Stimulated activated CD4-positive, alpha-beta T cell treated with anti-CD3 and anti-CD28 coated beads, Interleukin-12 subunit alpha, Interleukin-12 subunit beta, amount 100 ng/mL, for 4 hours (primary cell): Measurements from ENCODE around the gene PPP6R3.

ENCODE experiments used
- DNase-seq: peaks from one replicate; pipeline ENCODE4 v3.0.0-alpha.2; 2020

Gene PPP6R3

DNA sequence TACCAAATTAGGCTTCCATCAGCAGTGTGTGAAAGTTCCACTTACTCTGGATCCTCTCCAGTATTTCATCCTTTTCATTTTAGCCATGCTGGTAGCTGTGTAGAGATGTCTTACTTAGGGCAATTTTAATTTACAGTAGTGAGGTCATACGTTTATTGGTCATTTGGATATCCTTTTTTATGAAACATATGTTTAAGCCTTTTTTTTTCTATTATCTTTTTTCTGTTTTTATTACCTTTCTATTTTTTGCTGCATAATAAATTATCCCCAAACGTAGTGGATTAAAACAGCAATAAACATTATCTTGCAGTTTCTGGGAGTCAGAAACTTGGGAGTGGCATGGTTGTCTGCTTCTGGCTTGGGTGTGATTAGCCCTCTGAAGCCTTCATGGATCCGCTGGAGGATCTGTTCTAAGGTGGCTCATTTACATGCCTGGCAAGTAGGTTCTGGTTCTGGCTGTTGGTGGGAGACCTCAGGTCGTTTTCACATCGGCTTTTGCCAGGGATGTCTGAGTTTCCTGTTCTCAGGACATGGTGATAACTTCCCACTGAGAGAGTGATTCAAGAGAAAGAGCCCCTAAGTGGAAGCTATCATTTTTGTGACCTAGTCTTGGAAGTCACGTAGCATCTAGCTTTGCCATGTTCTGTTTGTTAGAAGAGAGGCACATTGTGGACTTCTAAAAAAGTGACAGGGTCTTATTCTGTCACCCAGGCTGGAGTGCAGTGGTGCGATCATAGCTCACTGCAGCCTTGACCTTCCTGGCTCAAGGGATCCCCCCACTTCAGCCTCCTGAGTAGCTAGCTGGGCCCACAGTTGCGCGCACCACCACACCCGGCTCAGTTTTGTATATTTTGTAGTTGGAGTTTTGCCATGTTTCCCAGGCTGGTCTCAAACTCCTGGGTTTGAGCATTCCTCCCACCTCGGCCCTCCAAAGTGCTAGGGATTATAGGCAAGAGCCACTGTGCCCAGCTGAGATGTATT lies 38.6 kb downstream of the PPP6R3 start:
- no peak for DNase-seq

DNA sequence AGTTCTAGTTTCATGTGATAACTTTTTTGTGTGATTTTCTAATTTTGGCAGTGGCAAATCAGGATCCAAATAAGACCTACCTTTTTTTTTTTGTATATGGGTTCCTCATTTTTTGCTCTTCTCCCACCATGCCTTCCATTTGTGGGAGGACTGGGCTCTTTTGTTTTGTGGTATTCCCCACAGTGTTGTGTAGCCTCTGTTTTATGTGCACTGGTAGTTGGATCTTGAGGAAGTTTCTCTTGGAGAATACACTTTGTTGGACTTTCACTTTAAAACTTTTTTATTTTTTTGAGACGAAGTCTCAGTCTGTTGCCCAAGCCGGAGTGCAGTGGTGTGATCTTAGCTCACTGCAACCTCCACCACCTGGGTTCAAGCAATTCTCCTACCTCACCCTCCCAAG lies 39.7 kb downstream of the PPP6R3 start:
- DNase-seq = no peak

DNA sequence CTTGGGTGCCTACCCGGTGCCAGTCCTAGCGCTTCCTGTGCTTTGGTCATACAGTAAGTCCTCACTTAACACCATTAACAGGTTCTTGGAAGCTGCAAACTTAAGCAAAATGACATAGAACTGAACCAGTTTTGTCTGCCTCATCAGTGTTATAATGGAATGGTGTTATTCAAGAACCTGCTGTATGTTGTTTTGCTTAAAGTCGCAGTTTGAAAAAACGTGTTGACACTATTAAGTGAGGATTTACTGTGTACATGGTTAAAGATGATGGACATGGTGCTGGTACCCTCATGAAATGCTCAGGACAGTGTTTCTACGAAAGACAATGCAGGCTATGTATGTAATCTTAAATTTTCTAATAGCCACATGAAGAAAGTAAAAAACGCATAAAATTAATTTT lies 41.3 kb downstream of the PPP6R3 start:
- no peak for DNase-seq

DNA sequence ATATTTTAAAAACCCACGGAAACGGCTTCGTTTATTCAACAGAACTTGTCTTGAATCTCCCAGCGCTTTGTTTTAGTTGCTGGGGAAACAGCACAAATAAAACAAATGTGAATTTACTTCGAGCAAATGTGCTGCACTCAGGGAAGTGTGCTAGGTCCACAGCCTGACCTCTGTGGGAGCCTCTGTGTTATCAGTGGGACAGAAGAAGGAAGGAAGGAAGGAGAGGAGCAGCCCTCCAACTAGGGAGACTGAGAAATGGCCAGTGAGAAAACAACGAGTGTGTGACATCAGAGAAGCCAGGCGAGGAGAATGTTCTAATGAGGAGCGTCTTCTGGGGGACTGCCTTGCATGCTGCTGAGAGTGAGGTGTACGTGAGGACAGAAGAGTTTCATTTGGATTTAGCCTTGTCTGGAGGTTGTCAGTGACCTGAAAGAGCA lies 42.7 kb downstream of the PPP6R3 start:
- DNase-seq = no peak

DNA sequence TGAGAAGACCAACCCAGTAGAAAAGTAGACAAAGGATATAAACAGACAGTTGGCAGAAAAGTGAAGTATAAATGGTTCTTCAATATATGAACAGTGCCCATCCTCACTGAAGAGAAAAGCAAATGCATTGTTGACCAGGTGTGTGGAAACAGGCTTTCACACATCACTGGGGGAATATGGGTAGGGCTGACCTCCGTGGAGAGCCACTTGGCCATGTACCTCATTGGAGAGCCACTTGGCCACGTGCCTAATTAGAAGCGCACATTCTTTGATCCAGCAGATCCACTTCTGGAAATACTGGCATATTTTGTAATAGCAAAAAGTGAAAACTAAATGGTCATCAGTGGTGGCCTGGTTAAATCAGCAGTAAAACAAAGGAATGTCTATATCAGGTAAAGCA lies 43.2 kb downstream of the PPP6R3 start:
- no peak for DNase-seq

DNA sequence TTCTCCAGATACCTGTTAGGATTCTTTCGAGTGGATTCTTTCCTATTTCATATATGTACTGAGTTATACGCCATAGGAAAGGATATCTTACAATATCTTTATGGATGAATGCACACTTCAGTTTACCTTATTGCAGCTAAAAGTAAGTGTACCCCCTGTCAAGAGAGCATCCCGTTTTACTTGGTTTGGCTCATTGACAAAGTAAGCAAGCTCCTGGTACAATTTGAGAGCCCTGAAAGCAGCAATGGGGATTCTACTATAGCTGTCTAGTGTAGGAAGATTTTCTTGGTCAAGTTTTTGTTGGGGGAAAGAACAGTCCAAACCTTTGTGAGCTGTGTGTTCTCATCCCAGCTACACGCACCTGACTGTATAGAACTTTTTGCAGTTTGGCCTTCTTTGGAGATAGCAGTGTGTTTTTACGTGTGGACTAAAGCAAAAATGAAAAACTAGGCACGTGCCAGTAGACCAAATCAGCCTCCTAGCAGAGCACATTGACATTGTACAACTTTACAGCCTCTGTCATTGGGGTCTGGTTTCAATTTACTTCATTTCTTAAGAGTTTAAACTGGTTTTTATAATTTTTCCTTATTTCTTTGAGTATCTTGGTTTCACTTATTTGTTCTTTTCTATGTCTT lies 44.0 kb downstream of the PPP6R3 start:
- DNase-seq = no peak

DNA sequence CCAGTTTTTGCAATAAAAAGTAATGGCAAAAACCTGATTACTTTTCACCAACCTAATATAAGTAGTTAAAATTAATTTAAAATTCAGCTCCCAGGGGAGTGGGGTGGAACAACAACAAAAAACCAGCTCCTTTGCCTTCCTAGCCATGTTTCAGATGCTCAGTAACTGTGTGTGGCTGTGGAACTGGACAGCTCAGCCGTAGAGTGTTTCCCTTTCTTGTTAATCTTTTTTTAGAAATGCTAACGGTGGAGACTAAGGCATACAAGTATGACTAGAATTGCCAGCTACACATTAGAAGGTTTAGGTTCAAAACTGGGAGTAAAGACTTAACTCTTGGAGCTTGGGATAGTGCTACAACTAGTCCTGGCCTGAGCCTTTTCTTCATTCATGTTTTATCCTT lies 45.0 kb downstream of the PPP6R3 start:
- DNase-seq = no peak

DNA sequence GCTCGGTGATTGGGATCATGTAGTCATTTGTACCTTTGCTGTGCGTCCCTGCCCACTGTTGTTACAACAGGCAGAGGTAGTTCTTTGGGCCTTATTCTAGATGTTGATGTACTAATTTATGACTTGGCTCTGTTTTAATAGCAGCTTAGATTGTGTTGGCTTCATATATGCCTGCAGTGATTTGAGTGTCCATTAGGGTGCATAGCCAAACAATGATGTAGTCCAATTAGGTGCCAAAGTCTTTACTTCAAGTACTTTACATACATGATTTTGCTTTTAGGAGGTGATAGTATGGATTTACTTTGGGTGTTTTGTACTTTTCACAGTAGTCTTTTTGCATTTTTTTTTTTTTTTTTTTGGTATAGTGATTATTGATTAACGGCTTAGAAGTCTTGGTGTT lies 46.4 kb downstream of the PPP6R3 start:
- DNase-seq = no peak

DNA sequence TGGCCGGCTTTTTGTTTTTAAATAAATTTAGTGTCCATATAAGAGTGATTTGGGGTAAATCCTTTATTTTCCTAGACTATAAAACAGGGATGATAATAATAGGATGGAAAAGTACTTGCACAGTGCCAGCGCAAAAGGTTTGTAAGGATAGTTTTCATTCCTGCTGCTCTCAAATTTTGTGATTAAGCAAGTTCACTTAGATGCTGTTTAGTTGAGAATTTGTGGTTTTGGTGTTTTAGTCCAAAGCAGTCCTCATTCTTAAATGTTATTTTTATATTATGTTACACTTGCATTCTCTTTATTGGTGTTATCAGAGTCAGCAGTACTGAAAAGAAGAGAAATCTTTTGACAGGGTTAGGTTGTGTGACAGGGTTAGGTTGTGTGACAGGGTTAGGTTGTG lies 47.9 kb downstream of the PPP6R3 start:
- no peak for DNase-seq

DNA sequence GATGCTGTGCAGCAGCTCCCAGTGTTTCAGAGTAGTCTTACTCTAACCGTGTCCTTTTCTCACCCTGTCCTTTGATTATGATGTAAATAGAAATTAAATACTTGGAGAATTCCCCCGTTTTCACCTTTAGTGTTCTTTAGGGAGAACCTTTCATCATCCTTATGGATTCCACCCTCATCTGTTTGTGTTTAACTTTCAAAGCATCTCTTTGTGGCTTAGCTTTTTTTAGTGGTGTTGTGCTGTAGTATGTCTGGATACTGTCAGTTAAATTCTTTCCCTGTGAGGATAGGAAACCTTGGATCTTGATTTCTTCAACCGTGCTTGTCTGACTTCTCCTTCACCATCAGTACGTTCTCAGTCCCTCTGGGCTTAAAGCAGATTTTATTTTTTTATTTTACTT lies 48.5 kb downstream of the PPP6R3 start:
- no peak for DNase-seq

DNA sequence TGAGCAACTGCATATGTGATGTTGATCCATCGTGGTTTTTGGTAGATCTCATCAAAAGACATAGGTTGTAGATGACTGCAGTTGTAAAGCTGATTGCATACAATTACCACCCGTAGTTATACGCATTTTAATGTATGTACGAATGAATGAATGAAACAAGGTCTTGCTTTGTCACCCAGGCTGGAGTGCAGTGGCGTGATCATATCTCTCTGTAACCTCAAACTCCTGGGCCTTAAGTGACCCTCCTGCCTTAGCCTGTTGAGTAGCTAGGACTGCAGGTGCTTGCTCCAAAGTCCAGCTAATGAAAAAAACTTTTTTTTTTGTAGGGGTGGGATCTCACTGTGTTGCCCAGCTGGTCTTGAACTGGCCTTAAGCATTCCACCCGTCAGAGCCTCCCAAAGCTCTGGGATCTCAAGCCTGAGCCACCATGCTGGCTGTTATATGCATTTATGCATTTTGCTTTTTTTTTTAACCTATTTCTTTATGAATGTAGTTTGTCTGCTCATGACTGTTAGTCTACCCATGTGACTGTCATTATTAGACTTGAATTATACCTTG lies 53.5 kb downstream of the PPP6R3 start:
- DNase-seq = no peak

DNA sequence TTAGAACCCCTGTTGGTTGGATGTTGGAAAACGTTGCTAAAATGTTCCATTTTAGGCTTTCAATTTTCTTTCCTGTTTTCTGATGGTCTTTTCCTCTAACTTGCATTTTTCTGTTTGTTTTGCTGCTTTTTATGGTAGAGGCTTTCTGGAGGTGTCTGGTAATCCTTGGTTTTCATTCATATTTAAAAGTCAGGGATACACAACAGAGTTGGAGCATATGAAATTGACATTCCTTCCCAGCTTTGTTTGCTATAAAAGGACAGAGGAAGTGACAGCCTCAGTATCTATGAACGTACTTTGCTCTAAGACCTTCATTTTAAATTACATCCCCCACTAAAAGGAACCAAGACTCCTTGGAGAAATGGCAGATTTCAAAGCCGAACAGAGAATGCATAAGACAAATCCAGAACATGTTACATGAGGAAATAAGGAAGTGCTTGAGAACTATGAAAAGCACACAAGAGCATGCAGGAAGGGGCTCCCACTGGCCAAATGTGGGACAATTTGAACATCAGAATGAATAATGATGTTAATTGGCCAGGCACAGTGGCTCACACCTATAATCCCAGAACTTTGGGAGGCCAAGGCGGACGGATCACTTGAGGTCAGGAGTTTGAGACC lies 56.7 kb downstream of the PPP6R3 start:
- DNase-seq = no peak

DNA sequence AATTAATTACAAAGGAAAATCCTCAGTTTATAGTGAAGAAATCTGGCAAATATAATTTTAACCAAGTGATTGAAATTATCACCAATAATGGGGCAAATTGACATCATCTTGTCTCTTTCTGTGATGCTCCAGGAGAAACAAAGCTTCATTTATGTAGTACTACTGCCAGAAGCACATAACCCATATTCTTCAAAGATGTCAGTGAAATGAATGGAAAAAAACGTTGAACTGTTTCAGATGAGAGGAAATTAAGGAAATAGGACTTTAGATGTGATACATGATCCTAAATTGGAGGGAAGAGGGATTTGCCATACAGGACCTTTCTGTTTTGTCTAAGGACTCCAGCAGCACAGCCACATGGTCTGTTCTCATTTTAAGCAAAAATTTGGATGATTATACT lies 57.6 kb downstream of the PPP6R3 start:
- DNase-seq = no peak

DNA sequence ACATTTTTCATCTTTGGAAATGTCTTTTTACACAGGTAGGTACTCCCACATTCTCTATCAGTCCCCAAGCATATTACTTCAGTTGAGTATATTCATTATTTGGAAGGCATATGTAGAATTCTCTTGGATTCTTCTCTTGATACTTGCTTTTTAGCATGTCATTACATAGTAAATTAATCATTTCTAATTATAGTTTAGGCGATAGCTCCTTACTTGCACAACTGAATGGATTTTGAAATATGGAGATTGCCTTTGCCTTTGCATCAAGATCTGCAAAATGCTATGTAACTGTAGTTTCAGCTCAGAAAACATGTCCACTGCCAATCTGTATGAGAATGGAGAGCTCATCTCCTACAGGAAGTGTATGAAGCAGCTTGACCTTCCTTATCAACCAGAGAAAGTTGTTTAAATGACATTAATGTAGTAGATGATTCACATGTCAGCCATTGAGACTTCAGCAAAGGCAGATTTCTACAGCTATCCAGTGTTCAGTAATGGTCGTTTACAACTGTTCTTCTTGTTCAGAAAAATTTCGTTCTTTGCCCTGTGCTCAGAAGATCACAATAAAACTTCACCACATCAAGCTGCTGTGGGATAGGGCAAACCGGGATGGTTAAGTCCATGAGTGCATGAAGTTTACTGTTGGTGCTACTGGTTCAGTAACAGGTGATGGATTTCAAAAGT lies 61.6 kb downstream of the PPP6R3 start:
- no peak for DNase-seq

DNA sequence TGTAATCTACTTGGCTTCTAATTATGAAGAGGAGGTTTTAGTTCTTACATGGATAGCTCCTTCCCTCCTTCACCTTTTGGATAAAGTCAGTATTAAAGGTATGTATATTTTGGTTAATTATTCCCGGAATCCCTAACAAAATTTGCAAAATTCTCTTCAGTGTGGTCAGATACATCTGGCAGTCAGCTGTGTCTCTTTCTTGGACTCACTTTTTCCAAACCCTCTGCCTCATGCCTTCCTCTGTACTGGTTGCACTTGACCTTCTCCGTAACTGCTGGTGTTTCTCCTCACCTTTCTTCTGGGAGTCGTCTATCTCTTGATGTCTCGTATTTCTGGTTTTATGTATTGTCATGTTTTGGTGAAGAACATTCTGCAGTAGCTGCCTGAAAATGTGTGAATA lies 62.5 kb downstream of the PPP6R3 start:
- no peak for DNase-seq

DNA sequence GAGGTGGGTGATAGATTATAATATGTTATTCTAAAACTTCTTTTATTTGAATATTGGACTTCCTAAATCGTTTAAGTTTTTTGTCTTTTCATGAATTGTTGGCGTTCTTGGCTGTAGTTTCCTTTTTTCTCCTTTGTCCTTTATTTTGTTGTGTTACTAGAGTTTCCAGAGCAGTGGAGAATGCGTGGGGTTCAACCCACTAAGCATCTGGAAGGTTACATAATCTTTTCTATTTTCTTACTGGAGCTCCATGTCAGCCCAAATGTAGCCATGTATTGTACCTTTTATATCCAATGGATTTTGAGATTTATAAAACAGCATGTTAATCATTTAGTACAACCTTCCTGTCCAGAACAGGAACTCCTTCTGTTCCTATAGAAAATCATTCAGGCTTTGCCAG lies 63.2 kb downstream of the PPP6R3 start:
- DNase-seq = no peak

DNA sequence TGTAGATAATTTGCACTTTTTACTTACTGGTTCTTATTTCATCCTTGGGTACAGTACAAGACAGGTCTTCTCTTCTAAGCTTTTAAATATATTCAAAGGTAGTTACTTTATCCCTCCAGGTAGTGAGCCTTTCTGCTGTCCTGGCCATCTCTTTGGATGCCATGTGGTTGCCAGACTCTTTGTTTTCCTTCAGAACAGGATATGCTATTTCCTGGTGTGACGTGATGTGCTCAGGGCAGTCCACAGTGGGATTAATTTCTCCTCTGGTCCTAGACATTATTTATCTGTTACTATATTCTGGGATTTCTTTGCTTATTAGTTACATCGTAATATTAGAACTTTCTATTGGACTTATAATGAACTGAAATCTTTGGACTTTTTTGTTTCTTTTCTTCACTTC lies 63.7 kb downstream of the PPP6R3 start:
- DNase-seq = no peak

DNA sequence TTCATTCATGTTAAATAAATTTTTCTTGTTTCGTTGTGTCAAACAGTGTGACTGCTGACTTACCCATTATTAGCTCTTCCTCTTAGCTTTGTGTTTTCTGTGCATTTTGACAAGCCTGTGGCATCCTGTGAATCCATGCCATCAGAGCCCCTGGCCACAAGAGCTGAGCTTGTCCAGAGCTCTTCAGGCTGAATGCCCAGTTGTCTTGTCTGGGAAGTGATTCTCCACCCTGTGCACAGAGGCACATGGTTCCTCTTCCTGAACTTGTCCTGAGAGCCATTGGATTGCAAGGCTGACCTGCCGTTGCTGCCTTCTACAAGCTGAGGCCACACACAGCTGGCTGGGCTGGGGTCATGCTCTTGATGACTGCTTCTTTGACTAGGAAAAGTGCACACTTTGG lies 64.1 kb downstream of the PPP6R3 start:
- DNase-seq = no peak

DNA sequence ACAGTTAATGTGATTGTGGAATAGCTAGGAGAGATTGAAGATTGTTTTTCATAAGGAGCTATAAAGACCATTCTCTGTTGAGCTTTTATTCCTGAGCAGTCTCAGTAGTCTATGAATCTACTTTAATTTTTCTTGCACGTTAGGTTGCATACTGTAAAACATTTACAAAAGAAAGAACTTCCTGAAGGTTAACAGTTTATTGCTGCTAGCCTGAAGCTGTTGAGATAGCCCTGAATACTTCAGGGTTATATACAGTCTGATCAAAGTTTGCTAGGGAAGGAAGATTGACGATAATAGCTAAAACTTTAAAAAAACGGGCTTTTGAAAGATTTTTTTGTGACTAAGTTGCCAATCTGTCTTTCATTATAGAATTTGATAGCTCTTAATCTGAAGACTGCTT lies 64.8 kb downstream of the PPP6R3 start:
- DNase-seq = no peak

DNA sequence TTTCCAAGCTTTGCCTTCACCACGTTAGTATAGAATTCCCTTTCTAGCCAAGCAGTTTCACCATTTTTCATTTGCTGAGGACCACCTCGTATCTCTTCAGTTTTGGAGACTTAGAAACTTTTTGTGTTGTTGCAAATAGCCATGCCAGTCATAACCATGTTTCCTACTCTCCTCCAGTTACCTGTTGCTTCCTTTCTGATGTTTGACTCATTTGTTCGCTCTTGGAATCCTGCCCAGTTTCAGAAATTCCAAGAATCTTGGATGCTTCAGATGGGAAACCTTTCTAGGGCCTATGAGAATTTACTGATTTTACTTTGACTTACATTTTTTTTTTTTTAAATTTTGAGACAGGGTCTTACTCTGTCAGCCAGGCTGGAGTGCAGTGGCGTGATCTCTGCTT lies 65.4 kb downstream of the PPP6R3 start:
- no peak for DNase-seq

DNA sequence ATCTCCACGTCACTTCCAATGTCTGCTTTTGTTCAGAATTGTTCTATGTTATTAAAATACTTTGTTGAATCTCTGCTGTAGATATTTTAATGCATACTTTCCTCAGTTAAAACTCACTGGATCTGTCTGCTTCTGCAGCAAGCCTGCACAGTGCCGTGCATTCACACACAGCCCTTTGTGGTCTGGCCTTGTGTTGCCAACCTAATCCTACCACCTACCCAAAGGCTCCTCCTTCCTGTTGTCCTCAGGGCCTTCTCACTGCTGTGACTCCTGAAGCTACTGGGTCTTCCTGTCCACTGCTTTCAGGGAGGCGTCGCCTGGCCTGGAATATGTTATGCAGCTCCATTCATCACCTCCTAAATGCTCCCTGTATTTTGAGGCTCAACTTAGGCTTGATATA lies 67.0 kb downstream of the PPP6R3 start:
- no peak for DNase-seq

DNA sequence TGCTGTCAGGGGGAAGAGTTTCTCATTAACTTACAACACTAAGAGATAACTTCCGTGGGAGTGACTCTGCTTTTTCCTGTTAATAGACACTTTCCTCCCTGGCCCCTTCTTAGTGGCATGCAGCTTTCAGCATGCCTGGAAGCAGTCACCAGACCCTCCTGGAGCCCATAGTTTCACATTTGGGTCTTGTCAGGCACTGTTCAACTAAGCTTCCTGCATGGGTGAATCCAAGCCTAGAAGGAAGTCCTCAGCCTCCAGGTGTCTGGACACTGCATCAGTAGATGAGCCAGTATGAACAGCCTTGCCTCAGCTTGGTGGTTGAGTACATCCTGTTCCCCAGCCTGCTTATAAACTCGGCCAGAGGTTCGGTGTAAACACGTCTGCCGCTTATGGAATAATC lies 68.1 kb downstream of the PPP6R3 start:
- DNase-seq = no peak

DNA sequence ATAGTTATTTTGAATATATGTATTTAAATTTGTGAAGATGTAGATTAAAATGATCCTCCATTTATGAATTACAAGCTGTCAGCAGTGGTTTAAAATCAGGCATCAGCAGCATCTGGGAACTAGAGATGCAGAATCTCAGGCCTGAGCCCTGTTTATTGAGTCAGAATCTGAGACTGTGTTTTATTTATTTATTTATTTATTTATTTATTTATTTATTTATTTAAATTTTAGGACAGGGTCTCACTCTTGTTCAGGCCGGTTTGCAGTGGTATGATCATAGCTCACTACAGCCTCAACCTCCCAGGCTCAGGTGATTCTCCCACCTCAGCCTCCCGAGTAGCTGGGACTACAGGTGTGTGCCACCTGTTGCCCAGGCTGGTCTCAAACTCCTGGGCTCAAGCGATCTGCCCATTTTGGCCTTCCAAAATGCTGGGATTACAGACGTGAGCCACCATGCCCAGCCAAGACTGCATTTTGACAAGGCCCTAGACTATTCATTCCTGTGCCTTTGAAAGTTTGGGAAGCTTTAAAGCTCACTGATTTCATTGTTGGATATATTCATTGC lies 70.7 kb downstream of the PPP6R3 start:
- no peak for DNase-seq
